NCI-H446 (cell line): Measurements from ENCODE around the gene SMIM14.
A peak's percentile ranks its signal among the peaks of the same experiment; 100 is the strongest.
"Not testable (repeated sequence)": the region's sequence is repeated elsewhere in the genome, so short reads cannot be mapped to it uniquely, and the experiment has no call there.

Experiments used
- DNase-seq, 2 experiments: peaks; one replicate each; lab custom pipeline; 2025; lab: John Stamatoyannopoulos, UW

The SMIM14 gene

DNA sequence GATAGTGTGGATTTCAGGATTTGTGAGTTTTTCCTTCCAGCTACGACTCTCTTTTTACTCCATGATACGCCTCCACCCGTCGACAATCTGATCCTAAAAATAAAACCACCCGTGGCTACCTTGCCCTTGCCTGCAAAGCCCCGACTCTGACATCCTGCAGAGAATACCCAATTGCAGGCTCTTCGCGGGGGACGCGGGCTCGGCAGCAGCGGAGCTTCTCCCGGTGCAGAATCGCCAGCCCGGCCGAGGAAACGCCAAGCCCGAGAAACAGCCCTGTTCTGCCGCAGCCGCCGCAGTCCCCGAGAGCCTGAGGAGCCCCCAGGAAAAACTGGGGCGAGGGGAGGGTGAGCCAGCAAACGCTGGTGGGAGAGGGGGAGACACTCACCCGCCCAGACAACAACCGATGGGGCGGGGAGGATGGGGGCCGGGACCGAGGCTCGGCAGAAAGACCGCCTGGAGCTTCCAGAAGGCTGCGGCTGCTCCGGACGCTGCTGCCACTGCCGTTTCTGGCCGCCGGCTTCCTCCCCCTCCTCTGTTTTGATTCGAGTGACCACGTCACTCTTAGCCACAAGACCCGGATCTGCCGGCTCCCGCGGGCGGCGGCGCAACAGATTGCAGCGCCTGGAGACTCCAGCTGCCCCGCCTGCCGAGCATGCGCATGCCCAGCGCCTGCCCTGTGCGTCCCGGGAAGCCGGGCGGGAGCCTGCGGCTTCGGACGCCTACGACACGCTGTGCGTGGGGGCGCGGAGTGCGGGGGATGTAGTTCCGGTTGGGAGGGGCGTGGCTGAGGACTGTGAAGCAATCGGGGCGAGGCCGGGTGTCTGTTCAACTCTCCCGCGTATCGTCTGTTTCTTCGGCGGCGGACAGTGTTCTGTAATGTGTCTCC, at the start of gene SMIM14:
Gene SMIM14, minus strand, starts transcription at position 512 of the 886 bp plus-strand sequence. CDS start 33,720 bp downstream, outside the sequence.
- peak; percentile 90 to 98 for DNase-seq

DNA sequence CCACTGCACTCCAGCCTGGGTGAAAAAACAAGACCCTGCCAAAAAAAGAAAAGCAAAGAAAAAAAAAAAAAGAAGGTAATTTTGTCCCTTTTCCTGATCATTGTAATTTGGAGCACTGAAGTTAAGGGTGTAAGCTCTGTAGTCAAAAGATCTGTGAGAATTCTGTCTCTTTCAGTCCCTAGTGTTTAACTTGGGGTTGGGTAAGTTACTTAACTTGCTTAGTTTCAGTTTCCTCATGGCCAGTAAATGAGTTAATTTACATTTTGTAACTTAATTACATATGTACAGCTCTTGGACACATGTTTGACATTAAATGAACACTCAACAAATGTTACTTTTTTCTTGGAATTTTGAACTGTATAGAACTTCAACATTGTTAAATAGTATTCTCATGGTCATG, 48.3 kb upstream of the SMIM14 start:
- DNase-seq, result no peak

DNA sequence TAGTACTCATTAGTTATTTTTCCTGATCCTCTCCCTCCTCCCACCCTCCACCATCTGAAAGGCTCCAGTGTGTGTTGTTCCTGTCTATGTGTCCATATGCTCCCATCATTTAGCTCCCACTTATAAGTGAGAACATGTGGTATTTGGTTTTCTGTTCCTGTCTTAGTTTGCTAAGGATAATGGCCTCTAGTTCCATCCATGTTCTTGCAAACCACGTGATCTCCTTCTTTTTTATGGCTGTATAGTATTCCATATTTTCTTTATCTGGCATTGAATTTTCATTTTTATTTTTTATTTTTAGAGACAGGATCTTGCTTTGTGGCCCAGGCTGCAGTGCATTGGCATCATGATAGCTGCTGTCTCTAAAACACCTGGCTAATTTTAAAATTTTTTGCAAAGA, 47.3 kb upstream of the SMIM14 start:
- no peak for DNase-seq

DNA sequence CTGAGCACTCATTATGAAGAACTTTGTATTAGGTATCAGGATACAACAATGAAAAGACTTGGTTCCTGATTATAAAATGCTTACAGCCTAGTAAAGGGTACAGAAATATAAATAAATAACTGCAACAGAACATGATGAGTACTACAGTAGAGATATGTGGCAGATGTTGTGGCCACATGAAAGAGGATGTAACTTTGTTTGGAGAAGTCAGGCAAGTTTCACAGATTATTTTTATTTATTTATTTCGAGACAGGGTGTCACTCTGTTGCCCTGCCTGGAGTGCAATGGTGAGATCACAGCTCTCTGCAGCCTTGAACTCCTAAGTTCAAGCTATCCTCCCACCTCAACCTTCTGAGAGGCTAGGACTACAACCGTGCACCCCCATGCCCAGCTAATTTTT, 43.5 kb upstream of the SMIM14 start:
- DNase-seq, result no peak

DNA sequence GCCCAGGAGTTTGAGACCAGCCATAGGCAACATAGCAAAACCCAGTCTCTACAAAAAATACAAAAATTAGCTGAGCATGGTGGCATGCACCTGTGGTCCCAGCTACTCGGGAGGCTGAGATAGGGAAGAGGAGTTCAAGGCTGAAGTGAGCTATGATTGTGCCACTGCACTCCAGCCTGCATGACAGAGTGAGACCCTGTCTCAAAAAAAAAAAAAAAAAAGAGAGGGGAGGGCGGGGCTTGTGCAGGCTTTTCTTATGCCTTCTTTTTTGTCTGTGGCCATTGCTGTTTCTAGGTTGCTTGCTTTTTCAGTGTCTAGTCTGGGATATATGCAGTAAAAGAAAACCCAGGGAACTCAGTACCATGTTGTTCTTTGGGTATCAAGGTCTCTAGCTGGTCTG, 42.3 kb upstream of the SMIM14 start:
- DNase-seq, result not testable (repeated sequence)

DNA sequence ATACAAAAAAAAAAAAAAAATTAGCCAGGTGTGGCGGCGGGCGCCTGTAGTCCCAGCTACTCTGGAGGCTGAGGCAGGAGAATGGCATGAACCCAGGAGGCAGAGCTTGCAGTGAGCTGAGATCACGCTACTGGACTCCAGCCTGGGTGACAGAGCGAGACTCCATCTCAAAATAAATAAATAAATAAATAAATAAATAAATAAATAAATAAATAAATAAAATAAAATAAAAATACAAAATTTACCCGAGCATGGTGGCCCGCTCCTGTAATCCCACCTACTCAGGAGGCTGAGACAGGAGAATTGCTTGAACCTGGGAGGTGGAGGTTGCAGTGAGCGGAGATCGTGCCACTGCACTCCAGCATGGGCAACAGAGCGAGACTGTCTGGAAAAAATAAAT, 37.0 kb upstream of the SMIM14 start:
- not testable (repeated sequence) for DNase-seq

DNA sequence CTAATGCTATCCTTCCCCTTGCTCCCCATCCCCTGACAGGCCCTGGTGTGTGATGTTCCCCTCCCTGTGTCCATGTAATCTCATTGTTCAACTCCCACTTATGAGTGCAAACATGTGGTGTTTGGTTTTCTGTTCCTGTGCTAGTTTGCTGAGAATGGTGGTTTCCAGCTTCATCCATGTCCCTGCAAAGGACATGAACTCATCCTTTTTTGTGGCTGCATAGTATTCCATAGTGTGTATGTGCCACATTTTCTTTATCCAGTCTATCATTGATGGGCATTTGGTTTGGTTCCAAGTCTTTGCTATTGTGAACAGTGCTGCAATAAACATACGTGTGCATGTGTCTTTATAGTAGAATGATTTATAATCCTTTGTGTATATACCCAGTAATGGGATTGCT, 31.6 kb upstream of the SMIM14 start:
- DNase-seq, result not testable (repeated sequence)

DNA sequence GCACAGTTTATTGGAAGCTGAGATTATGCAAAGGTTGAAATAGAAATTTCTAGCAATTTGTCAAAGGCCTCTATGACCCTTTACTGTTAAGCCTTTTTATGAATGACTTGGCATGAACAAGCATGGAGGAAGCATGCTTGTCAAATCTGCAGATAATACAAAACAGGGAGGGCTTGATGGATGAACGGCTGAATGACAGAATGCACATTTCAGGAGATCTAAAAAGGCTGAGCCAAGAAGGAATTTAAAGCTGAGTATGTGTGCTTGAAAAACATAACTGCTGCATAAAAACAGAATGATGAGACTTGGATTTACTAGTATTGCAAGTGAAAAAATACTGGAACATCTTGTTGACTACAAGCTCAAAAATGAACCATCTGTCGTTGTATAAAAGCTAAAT, 30.2 kb upstream of the SMIM14 start:
- no peak for DNase-seq

DNA sequence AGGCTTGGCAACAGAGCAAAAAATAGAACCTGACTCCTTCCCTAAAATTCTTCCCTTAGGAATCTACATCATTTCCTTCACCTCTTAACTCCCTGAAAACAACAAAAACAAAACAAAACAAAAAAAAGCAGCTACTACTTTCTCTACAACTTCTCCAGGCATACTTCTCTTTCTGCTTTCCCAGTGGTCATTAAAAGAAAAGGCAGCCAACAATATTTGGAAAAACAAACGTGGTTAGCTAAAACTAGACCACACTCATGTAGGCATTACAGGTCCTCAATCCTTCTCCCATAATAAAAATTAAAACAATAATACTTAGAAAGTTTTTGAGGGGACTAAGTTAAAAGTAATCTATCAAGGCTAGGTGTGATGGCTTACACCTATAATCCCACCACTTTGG, 29.0 kb upstream of the SMIM14 start:
- DNase-seq, result no peak

DNA sequence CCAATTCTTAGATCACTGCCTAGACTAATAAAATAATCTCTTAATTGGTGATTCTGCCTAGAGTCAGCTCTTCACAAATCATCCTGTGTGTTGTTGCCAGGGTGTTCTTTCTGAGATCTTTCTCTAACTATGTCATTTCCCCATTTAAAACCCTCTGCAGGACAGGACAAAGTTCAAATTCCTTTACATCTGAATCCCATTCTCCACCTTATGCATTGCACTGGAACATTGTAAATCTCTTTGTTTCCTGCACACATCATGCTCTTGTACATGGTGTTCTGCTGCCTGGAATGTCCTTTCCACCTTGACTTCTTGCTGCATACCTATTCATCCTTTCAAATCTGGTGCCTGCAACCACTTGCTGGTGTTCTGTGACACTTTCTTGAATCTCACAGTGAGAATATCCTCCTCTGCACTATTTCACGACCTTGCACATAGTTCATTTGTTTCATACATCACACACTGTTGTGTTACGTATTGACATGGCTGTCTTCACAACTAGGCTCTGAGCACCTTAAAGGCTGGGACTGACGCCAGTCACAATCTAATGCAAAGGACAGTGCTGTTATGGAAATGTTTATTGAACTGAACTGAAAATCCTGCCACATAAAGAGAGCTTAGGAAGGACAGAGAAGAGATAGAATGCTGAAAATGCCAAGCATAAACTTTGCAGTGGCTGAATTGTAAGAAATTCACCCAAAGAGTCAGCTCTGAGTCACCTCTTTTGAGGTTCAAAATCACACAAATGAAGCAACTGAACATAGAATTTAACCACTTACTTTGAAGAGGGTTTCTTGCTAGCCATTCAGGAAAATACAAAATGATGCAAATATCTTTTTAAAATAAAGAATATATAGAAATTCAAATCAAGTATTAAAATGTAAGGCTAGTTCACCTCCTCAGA, 26.4 kb upstream of the SMIM14 start:
- no peak for DNase-seq

DNA sequence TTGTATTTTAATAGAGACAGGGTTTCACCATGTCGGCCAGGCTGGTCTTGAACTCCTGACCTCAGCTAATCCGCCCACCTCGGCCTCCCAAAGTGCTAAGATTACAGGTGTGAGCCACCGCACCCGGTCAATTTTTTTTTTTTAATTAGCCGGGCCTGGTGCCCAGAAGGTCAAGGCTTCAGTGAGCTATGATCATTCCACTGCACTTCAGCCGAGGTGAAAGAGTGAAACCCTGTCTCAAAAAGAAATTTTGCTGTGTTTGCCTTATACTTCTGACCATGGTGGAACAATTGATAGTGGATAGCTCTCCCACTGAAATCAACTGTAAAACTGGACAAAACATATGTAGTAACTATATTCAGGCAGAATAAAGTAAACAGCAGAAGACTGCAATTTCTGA, 24.0 kb upstream of the SMIM14 start:
- no peak for DNase-seq

DNA sequence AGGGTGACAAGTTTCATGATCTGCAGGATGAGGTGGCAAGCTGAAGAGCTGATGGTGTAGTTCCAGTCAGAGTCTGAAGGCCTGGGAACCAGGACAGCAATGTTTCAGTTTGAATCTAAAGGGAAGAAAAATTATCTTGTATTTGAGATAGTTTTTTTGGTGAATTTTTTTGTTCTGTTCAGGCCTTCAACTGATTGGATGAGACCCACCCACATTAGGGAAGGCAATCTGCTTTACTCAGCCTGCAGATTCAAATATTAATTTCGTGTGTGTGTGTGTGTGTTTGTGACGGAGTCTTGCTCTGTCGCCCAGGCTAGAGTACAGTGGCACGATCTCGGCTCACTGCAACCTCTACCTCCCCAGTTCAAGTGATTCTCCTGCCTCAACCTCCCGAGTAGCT, 22.1 kb upstream of the SMIM14 start:
- DNase-seq, result no peak

DNA sequence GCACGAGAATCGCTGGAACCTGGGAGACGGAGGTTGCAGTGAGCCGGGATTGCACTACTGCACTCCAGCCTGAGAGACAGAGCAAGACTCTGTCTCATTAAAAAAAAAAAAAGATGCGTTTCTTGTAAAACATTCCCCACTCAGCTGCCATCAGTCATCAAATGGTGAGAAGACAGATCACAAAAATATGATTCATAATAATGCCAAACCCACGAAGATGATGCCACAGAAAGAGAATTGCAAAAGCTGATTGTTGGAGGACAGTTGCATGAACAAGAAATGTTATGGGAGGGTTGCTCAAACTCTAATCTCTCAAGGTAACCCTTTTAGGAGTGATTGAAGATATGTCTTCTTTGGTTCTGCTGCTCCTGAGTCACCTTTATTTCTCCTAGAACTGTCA, 21.4 kb upstream of the SMIM14 start:
- no peak for DNase-seq

DNA sequence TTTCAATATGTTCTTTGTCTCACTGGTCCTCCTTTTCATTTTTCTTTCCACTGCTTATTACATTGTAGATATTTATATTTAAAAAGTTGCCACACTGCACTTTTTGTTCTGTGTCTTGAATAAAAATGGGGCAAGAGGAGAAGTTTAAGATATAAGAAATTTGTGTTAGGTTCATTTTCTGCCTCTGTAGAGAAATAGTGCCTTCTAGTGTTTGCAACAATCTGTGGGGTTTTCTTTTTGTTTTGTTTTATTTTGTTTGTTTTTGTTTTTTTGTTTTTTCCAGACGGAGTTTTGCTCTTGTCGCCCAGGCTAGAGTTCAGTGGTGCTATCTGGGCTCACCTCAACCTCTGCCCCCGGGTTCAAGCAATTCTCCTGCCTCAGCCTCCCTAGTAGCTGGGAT, 20.1 kb upstream of the SMIM14 start:
- DNase-seq, result no peak

DNA sequence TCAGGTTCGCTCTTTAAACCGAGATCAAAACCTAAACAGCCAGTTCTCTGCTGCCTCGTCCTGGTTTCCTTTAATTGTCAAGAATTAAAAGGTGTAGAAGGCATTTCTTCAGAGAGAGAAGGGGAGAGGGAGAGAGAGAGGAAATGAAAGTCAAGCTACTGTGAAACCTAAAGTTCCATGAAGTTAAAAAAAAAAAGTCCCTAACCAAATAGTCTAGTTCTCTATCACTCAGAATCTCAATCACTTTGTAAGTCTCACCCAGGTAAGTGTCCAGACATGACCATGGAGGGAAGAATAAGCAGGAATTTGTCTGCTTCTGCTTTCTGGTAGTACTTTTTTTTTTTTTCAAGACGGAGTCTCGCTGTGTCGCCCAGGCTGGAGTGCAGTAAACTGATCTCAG, 18.8 kb upstream of the SMIM14 start:
- DNase-seq, result no peak

DNA sequence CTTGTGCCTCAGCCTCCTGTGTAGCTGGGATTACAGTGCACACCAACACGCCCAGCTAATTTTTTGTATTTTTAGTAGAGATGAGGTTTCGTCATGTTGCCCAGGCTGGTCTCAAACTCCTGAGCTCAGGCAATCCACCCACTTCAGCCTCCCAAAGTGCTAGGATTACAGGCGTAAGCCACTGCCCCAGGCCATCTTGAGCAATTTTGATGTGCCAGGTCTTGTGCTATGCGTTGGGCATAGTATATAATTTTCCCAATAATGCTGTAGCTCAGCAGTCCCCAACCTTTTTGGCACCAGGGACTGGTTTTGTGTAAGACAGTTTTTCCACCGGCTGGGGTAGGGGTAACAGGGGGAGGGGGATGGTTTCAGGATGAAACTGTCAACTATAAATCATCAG, 18.0 kb upstream of the SMIM14 start:
- DNase-seq, result not testable (repeated sequence)

DNA sequence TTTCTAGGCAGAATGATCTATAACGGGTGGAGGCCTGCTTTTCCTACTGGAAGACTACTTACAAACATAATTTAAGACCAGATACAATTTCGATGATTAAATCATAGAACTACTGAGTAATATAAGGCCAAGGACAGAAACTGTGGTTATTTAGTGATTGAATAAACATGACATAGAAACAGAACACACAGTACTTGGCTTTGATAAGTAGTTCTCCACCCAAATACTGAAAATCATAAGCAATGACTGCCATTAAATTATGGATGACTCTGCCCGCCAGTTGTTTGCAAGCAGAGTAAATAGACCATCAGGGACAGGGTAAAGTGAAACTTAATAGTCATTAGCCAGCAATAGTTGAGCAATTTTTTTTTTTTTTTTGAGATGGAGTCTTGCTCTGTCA, 17.2 kb upstream of the SMIM14 start:
- no peak for DNase-seq

DNA sequence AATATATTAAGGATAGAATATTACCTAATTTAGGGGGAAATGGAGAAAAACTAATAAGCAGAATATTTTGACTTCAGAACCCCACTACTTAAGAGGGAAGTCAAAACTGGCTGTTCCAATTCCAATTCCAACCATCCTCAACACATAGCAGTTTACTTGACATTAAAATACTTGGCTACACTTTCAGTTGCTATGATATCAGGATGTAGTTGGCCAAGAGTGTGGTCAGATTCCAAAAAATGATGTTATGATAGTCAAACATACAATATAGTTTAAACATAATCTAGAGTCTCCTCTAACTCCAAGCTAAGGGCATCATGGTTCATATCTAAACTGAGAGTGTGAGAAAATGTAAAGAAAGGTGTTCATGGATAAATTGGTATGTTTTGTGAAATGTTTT, 16.5 kb upstream of the SMIM14 start:
- DNase-seq, result no peak

DNA sequence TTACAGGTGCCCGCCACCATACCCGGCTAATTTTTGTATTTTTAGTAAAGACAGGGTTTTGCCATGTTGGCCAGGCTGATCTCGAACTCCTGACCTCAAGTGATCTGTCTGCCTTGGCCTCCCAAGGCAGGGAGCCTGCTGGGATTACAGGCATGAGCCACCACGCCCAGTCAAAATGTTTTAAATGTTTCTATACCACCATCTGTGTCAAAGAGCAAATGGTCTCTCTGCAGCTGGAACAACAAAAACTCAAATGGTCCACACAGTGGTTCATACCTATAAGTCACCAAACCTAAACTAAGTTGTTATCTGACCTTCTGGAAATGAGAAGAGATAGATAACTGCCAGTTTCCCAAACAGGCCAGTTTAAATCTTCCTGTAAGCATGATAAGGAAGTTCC, 12.9 kb upstream of the SMIM14 start:
- DNase-seq, result not testable (repeated sequence)

DNA sequence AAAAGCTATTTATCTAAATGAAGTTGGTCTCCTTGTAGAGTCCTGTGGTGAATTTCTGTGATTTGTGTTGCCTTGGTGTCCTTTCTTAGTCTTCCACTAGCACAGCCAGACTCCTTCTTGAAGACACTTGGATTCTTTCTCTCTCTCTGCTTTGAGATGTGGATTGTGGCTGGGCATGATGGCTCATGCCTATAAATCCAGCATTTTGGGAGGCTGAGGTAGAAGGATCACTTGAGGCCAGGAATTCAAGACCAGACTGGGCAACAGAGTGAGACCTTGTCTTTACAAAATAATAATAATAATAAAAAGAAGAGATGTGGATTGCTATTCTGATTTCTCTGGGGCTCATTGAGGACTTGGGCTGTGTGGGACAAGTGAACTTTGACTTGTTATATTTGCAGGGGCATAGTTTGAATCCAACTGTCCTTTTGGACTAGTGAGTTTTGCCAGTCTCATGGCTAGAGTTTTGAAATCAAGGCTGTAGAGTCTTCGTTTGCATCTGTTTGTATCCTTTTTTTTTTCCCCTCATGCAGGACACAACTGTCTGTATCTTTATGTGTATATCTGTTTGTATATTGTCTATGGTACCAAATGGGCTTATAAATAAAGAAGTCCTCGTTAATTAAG, 11.1 kb upstream of the SMIM14 start:
- DNase-seq, result no peak

DNA sequence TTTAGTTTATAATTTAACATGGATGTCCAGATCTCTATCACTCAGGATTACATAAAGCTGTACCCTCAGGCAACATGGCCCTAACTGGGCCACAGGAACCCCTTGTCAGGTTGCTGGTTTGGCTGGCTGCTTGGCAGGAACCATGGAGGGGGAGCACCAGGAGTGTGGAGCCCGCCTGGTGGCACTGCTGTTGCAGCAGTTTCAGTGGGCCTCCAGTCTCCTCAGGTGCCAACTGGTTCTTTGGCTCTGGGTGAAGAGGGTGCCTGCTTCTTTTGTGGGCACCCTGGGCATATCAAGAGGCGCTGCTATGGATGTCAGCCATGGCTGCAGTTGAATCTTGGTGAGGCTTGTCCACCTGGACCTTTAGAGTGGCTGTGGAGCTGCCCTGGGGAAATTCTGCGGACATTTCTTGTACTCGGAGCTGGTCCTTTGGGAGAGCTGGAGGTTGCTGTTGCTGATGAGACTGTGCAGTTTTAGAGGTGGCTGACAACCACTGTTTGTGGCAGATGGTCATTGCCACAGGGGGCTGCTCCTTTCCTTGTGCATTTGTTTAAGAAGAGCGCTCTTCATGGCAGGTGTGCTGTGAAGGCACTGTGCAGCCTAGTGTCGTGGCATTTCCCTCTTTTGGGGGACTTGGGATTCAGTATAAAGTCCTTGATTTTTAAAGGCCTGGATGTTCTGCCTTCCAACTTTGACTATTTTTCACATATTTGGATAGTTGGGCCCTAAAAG, 10.3 kb upstream of the SMIM14 start:
- DNase-seq, result no peak

DNA sequence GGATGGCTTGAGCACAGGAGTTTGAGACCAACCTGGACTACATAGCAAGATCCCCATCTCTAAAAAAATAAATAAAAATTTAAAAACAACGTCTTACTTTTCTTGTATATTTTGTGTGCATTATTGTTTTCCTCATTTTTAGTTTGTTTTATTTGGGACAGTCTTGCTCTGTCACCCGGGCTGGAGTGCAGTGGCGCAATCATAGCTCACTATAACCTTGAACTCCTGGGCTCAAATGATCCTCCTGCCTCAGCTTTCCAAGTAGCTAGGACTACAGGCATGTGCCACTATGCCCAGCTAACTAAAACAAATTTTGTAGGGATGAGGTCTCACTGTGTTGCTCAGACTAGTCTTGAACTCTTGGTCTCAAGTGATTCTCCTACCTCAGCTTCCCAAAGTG, 9.5 kb upstream of the SMIM14 start:
- DNase-seq, result no peak
